ENCODE results near the gene CRYGC. TPM values are rescaled to one million over a fixed set of nuclear protein-coding genes. Genes with fewer than 3 reads are reported as not detected.
"Not testable (repeated sequence)": the region's sequence is repeated elsewhere in the genome, so short reads cannot be mapped to it uniquely, and the experiment has no call there.

Gene CRYGC
- polyA plus RNA-seq, 1 experiment = not detected

DNA sequence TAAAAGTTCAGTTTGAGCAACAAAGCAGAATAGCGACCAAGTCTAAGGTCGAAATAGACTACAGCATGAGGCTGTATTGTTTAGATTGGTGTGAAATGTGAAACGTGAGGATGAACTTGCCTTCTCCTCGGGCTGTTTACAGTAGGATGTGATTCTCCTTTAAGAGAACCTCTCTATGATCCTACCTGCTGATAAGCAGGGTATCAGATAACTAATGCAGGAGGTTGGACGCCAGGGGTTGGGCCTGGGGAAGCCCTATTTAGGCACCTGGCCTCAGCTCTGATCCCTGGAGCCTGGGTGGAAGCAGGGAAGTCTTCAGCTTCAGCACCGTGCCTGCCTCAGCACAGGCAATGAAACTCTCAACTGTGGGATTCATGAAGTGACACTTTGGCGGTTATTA lies 16.7 kb downstream of the CRYGC start:
- no peaks in the 10 kb centered on the region for H3K36me3 ChIP-seq (ENCODE audit: control insufficient read depth, insufficient read depth, low read length)
- DNase-seq (ENCODE audit: low read depth) = no peak
- POLR2A ChIA-PET = no interaction called here
- no peak overlapping the region for H3K4me3 ChIP-seq (ENCODE audit: low read depth, low read length)
- peaks cover 10% of the 10 kb centered on the region for H3K27me3 ChIP-seq (ENCODE audit: control insufficient read depth, insufficient read depth, low read length)
- CTCF ChIA-PET = interaction anchor here (1.2 kb wide), 1 partner anchor 12 kb away, joined by 4 read pairs; no protein-coding TSS in a partner anchor
- TF ChIP-seq, protein P1, sequence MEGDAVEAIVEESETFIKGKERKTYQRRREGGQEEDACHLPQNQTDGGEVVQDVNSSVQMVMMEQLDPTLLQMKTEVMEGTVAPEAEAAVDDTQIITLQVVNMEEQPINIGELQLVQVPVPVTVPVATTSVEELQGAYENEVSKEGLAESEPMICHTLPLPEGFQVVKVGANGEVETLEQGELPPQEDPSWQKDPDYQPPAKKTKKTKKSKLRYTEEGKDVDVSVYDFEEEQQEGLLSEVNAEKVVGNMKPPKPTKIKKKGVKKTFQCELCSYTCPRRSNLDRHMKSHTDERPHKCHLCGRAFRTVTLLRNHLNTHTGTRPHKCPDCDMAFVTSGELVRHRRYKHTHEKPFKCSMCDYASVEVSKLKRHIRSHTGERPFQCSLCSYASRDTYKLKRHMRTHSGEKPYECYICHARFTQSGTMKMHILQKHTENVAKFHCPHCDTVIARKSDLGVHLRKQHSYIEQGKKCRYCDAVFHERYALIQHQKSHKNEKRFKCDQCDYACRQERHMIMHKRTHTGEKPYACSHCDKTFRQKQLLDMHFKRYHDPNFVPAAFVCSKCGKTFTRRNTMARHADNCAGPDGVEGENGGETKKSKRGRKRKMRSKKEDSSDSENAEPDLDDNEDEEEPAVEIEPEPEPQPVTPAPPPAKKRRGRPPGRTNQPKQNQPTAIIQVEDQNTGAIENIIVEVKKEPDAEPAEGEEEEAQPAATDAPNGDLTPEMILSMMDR (IDR thresholded peaks at IDR 0.05; ENCODE audit: insufficient read depth, low read depth, low read length) = no peak

GRCh38 chr2:208112273-208112745 lies 17.3 kb downstream of the CRYGC start:
- CTCF ChIA-PET; H3K36me3 ChIP-seq (ENCODE audit: control insufficient read depth, insufficient read depth, low read length); H3K27me3 ChIP-seq (ENCODE audit: control insufficient read depth, insufficient read depth, low read length); H3K4me3 ChIP-seq (ENCODE audit: low read depth, low read length); DNase-seq (ENCODE audit: low read depth): not testable (repeated sequence)
- POLR2A ChIA-PET = interaction anchor here (0.6 kb wide), 1 partner anchor 1183 kb away, joined by 3 read pairs; no protein-coding TSS in a partner anchor

GRCh38 chr2:208103616-208104015 lies 26.0 kb downstream of the CRYGC start:
- ChIA-PET POLR2A (no interaction called here), CTCF (no interaction called here)
- H3K4me3 ChIP-seq (ENCODE audit: low read depth, low read length) = no peak overlapping the region
- no peak for DNase-seq (ENCODE audit: low read depth)
- peaks cover 2% of the 10 kb centered on the region; the same call in 1 of the 2 replicates for H3K27me3 ChIP-seq (ENCODE audit: control insufficient read depth, insufficient read depth, low read length)
- TF ChIP-seq, protein P1 (IDR thresholded peaks at IDR 0.05; ENCODE audit: insufficient read depth, low read depth, low read length) = no peak
- no peaks in the 10 kb centered on the region for H3K36me3 ChIP-seq (ENCODE audit: control insufficient read depth, insufficient read depth, low read length)

DNA sequence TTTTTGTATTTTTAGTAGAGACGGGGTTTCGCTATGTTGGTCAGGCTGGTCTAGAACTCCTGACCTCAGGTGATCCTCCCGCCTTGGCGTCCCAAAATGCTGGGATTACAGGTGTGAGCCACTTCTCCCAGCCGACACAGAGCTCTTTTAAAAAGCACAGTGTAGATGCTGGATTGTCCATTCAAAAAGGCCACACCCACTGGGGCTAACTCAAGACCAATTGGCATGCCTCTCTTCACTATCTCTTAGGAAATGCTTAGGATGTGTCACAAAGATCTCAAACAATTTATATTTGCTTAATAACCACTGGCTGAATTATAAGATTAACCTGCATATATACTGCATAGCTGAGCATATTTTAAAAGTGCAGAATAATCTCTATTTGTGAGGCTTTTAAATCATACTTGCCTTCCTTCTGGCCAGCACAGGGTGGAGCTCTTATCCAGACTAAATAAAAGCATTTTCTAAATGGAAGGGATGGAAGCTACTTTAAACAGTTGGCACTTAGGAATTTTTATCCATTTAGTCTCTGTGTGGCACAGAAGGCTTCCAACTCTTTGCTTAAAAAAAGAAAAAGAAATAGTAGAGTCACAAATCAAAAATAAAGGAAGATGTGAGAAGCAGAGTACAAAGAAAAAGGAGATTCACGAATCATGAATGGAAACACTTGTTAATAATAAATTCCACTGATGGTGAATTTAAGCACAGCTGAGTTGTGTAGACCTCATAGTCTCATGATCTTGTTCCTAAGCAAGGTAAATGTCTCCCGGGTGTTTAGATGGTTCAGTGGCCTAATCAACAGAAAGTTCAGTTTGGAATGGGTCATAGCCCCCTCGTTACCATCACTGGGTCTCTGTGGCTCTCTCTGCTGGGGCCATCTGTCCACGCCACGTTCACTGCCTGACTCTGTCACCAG lies 27.7 kb downstream of the CRYGC start:
- Histone ChIP-seq H3K27me3 (ENCODE audit: control insufficient read depth, insufficient read depth, low read length) (peaks cover 2% of the 10 kb centered on the region; the same call in 1 of the 2 replicates), H3K4me3 (ENCODE audit: low read depth, low read length) (no peak overlapping the region), H3K36me3 (ENCODE audit: control insufficient read depth, insufficient read depth, low read length) (no peaks in the 10 kb centered on the region)
- CTCF ChIA-PET = no interaction called here
- TF ChIP-seq, protein P1 (IDR thresholded peaks at IDR 0.05; ENCODE audit: insufficient read depth, low read depth, low read length) = no peak
- POLR2A ChIA-PET = no interaction called here
- no peak for DNase-seq (ENCODE audit: low read depth)

DNA sequence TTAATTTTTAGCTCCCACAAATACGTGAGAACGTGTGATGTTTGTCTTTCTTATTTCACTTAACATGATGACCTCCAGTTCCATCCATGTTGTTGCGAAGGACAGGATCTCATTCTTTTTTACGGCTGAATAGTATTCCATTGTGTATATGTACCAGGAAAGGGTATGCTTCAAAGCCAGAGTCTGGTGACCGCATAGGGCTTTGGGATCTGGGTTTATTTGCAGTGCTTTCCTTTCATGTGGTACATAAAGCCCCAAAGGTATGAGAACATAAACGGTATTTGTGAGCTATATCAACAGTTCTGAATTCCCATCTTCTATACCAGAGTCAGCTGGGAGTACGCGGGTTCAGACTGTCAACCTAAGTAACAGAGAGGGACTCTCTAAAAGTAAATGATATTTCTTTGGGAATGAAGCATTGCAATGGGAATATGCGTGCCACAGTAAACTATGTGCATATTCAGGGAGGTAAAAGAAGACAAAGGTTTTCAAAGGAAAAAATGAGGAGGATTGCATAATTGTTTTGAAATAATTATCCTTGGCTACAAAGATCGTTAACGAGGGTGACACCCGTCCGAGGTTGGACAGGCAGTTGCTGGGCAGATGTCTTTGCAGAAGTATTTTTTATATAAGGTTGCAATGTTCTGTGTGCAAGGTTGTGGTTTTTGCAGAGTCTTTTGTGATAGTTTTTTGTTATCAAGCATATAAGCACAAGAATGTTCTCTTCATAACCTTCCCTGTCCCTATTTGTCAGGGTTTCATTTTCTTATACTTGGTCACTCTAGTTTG lies 29.8 kb downstream of the CRYGC start:
- TF ChIP-seq, protein P1 (IDR thresholded peaks at IDR 0.05; ENCODE audit: insufficient read depth, low read depth, low read length) = no peak
- DNase-seq (ENCODE audit: low read depth) = no peak
- Histone ChIP-seq H3K4me3 (ENCODE audit: low read depth, low read length) (no peak overlapping the region), H3K27me3 (ENCODE audit: control insufficient read depth, insufficient read depth, low read length) (no peaks in the 10 kb centered on the region), H3K36me3 (ENCODE audit: control insufficient read depth, insufficient read depth, low read length) (no peaks in the 10 kb centered on the region)
- POLR2A ChIA-PET = no interaction called here
- CTCF ChIA-PET = no interaction called here

DNA sequence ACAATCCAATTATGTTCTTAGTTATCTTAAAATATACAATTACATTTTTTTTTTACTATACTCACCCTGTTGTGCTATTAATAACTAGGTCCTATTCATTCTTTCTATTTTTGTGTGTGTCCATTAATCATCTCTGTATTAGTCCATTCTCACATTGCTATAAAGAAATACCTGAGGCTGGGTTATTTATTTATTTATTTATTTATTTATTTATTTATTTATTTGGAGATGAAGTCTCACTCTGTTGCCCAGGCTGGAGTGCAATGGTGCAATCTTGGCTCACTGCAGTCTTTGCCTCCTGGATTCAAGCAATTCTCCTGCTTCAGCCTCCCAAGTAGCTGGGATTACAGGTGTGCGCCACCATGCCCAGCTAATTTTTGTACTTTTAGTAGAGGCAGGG lies 30.9 kb downstream of the CRYGC start:
- H3K27me3 ChIP-seq (ENCODE audit: control insufficient read depth, insufficient read depth, low read length); POLR2A ChIA-PET; H3K4me3 ChIP-seq (ENCODE audit: low read depth, low read length); DNase-seq (ENCODE audit: low read depth); CTCF ChIA-PET; H3K36me3 ChIP-seq (ENCODE audit: control insufficient read depth, insufficient read depth, low read length): not testable (repeated sequence)

All from BJ (cell line).